Fibroblast of lung (primary cell): ENCODE data around the gene COPE. TPM values are rescaled to one million over a fixed set of nuclear protein-coding genes. Genes with fewer than 3 reads are reported as not detected.
"Not testable (repeated sequence)": the region's sequence is repeated elsewhere in the genome, so short reads cannot be mapped to it uniquely, and the experiment has no call there.

Experiments used
- DNase-seq, 2 donors: peaks; one replicate each; pipeline versions ENCODE4 v3.0.0 to v3.0.0-alpha.2; 2010; ENCODE audit warnings: low read depth in 2 of 2
- H2AFZ ChIP-seq: 2 replicates; pipeline ENCODE4 v1.5.1; 2012; ENCODE audit warnings: low read length, control low read depth, inconsistent platforms
- H3K27ac ChIP-seq: 2 replicates; pipeline ENCODE4 v1.5.1; 2011; ENCODE audit warnings: low read length, control low read depth; ENCODE audit not compliant: insufficient read depth
- H3K27me3 ChIP-seq: 2 replicates; pipeline ENCODE4 v1.5.1; 2011; ENCODE audit warnings: mild to moderate bottlenecking, low read length; ENCODE audit not compliant: control insufficient read depth, insufficient read depth
- H3K36me3 ChIP-seq: 2 replicates; pipeline ENCODE4 v1.5.1; 2011; ENCODE audit warnings: low read length; ENCODE audit not compliant: control insufficient read depth, insufficient read depth
- H3K4me1 ChIP-seq: 2 replicates; pipeline ENCODE4 v1.5.1; 2011; ENCODE audit warnings: low read length; ENCODE audit not compliant: control insufficient read depth, insufficient read depth; ENCODE audit errors: extremely low read depth
- H3K4me2 ChIP-seq: 2 replicates; pipeline ENCODE4 v1.5.1; 2011; ENCODE audit warnings: low read length, control low read depth; ENCODE audit not compliant: insufficient read depth; ENCODE audit errors: extremely low read depth
- H3K4me3 ChIP-seq, 4 experiments: fragments of 200-600 bp in 1 of 4; sonication (generic) in 1 of 4; replicated peaks in 1 of 4; 2 replicates each; pipeline ENCODE4 v1.5.1; 2011 to 2016; ENCODE audit warnings: low read length in 4 of 4, low read depth in 3 of 4, mild to moderate bottlenecking in 3 of 4, control low read depth in 2 of 4, inconsistent platforms in 1 of 4, mixed read lengths in 1 of 4; ENCODE audit not compliant: insufficient read depth in 1 of 4; ENCODE audit errors: control extremely low read depth in 1 of 4
- H3K79me2 ChIP-seq: 2 replicates; pipeline ENCODE4 v1.5.1; 2012; ENCODE audit warnings: mild to moderate bottlenecking, low read length, inconsistent platforms; ENCODE audit not compliant: control insufficient read depth, insufficient read depth
- H3K9ac ChIP-seq: 2 replicates; pipeline ENCODE4 v1.5.1; 2011; ENCODE audit warnings: mild to moderate bottlenecking, low read length, control low read depth; ENCODE audit not compliant: insufficient read depth
- H3K9me3 ChIP-seq: 2 replicates; pipeline ENCODE4 v1.5.1; 2012; ENCODE audit warnings: low read depth, low read length; ENCODE audit not compliant: control insufficient read depth, insufficient read depth
- H4K20me1 ChIP-seq: 2 replicates; pipeline ENCODE4 v1.5.1; 2011; ENCODE audit warnings: low read length; ENCODE audit not compliant: control insufficient read depth, insufficient read depth; ENCODE audit errors: extremely low read depth
- CTCF ChIP-seq, 2 donors: IDR thresholded peaks in 1 of 2; conservative IDR thresholded peaks in 1 of 2; 1 replicate in 1 of 2; 2 replicates in 1 of 2; pipeline ENCODE4 v1.5.1; 2011 to 2012; ENCODE audit warnings: low read length in 2 of 2, control low read depth in 1 of 2, inconsistent platforms in 1 of 2, low read depth in 1 of 2, mild to moderate bottlenecking in 1 of 2
- EZH2 ChIP-seq: IDR thresholded peaks from 2 replicates; pipeline ENCODE4 v1.5.1; 2012; ENCODE audit warnings: low read length, control low read depth, mild to moderate bottlenecking; ENCODE audit errors: missing control alignments
- polyA plus RNA-seq, 2 donors: library from polyadenylated mRNA; depleted of rRNA in 1 of 2; stranded (reverse) in 1 of 2; unstranded in 1 of 2; fragments of >200 nt; gene quantifications; 2 replicates each; pipeline ENCODE4 v1.2.1, GENCODE V29; 2011 to 2012; ENCODE audit warnings: missing spikeins in 1 of 2
- total RNA-seq: library from RNA; depleted of rRNA; stranded (reverse); fragments of >200 nt; gene quantifications from 2 replicates; pipeline ENCODE4 v1.2.1, GENCODE V29; 2014

The COPE gene
- total and polyA plus RNA-seq, 2 donors (not counting 1 experiment from before 2014, with no cell fraction given) = 146 to 182 TPM

DNA sequence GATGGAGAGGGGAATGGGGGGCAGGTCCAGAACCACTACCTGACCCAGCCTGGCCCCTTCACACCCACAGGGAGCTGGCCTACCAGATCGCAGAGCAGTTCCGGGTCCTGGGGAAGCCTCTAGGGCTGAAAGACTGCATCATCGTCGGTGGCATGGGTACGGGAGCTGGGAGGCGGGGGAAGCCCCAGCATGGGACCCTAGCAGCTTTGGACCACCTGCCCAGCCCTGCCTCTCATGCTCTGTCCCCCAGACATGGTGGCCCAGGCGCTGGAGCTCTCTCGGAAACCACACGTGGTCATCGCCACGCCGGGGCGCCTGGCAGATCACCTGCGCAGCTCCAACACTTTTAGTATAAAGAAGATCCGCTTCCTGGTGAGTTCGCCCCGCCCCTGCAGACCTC lies 2.4 kb upstream of the COPE start:
- Histone ChIP-seq H3K36me3 (peaks cover 20% of the 10 kb centered on the region), H3K4me1 (peaks cover 4% of the 10 kb centered on the region), H3K27ac (no peak overlapping the region), H3K9me3 (no peaks in the 10 kb centered on the region), H3K79me2 (peaks cover 31% of the 10 kb centered on the region), H3K4me2 (no peak overlapping the region), H4K20me1 (no peaks in the 10 kb centered on the region), H3K27me3 (no peaks in the 10 kb centered on the region), H3K4me3 (no peak overlapping the region), H3K9ac (no peak overlapping the region), H2AFZ (no peak overlapping the region)
- no peak for DNase-seq
- no peak for TF ChIP-seq EZH2
- TF ChIP-seq CTCF (conservative IDR thresholded peaks at IDR 0.05 in 1 of 2, IDR thresholded peaks at IDR 0.05 in 1 of 2; ENCODE audit: low read depth in 1 of 2, low read length in 2 of 2) = no peak

- H3K79me2 ChIP-seq = peaks cover 36% of the 10 kb centered on the region
- H3K27ac ChIP-seq = peak overlapping the region; percentile 96
- no peak overlapping the region for H2AFZ ChIP-seq
- H3K4me1 ChIP-seq = peaks cover 4% of the 10 kb centered on the region
- H3K36me3 ChIP-seq = peaks cover 18% of the 10 kb centered on the region
- H3K9ac ChIP-seq = peak overlapping the region; percentile 90
- no peaks in the 10 kb centered on the region for H3K9me3 ChIP-seq
- TF ChIP-seq CTCF (conservative IDR thresholded peaks at IDR 0.05 in 1 of 2, IDR thresholded peaks at IDR 0.05 in 1 of 2; ENCODE audit: low read depth in 1 of 2, low read length in 2 of 2) (no peak), EZH2 (no peak)
- DNase-seq = no peak
- H3K27me3 ChIP-seq = no peaks in the 10 kb centered on the region
- H4K20me1 ChIP-seq = no peaks in the 10 kb centered on the region
- H3K4me3 ChIP-seq = peak overlapping the region; percentile 90 to 100 (median 96)
- peak overlapping the region; percentile 98 for H3K4me2 ChIP-seq
These were observed 1.2 kb upstream of the COPE start for GRCh38 chr19:18920400-18920799.

- Histone ChIP-seq H3K4me2 (peak overlapping the region; percentile 98), H3K4me1 (peaks cover 4% of the 10 kb centered on the region), H3K9ac (peak overlapping the region; percentile 90), H3K36me3 (peaks cover 17% of the 10 kb centered on the region), H3K27me3 (no peaks in the 10 kb centered on the region), H3K9me3 (no peaks in the 10 kb centered on the region), H3K4me3 (peak overlapping the region; percentile 90 to 100 (median 96)), H4K20me1 (no peaks in the 10 kb centered on the region), H2AFZ (peak overlapping the region; percentile 83), H3K27ac (peak overlapping the region; percentile 96), H3K79me2 (peaks cover 41% of the 10 kb centered on the region)
- TF ChIP-seq CTCF (conservative IDR thresholded peaks at IDR 0.05 in 1 of 2, IDR thresholded peaks at IDR 0.05 in 1 of 2; ENCODE audit: low read depth in 1 of 2, low read length in 2 of 2) = no peak
- no peak for TF ChIP-seq EZH2
- DNase-seq = peak in 1 of 2 donors; percentile 13
These were observed 670 bp upstream of the COPE start for GRCh38 chr19:18919900-18920214.

- H3K36me3 ChIP-seq = peaks cover 19% of the 10 kb centered on the region
- not testable (repeated sequence) for H3K9ac ChIP-seq, H3K27ac ChIP-seq, H3K27me3 ChIP-seq, H3K4me1 ChIP-seq, H4K20me1 ChIP-seq, DNase-seq, H3K4me2 ChIP-seq, H2AFZ ChIP-seq, H3K9me3 ChIP-seq
- peaks cover 55% of the 10 kb centered on the region for H3K79me2 ChIP-seq
- peak overlapping the region in 1 of 4 experiments; percentile 93 for H3K4me3 ChIP-seq
These were observed 1.6 kb downstream of the COPE start for GRCh38 chr19:18917593-18917992.
